Naive thymus-derived CD4-positive, alpha-beta T cell (primary cell): ENCODE measurements around the gene DCST1. TPM values are rescaled to one million over a fixed set of nuclear protein-coding genes. Genes with fewer than 3 reads are reported as not detected.
A peak's percentile ranks its signal among the peaks of the same experiment; 100 is the strongest.

Experiments used
- ATAC-seq: fragments of 150-1000 bp; cut with Tn5 transposase; 2 replicates; pipeline ENCODE4 v1.10.0; 2021; ENCODE audit warnings: mild to moderate bottlenecking, moderate library complexity
- CTCF ChIA-PET: fragments of 350-600 bp; sonication (Branson Sonifier 250); formaldehyde crosslinking; loops from one replicate; lab custom pipeline; 2021; ENCODE audit warnings: antibody characterized with exemption; lab: Charles Lee
- POLR2A ChIA-PET: fragments of 350-600 bp; sonication (Branson Sonifier 250); formaldehyde crosslinking; loops from one replicate; lab custom pipeline; 2021; ENCODE audit warnings: antibody characterized with exemption, inconsistent platforms; lab: Charles Lee
- DNase-seq, 9 donors: peaks; one replicate each; pipeline versions ENCODE4 v3.0.0 to v3.0.0-alpha.2; 2020 to 2022; ENCODE audit warnings: mixed read lengths in 1 of 9
- H3K27ac ChIP-seq: one replicate; pipeline ENCODE4 v1.7.0; 2013; ENCODE audit warnings: mild to moderate bottlenecking, low read depth, low read length, moderate library complexity
- H3K27me3 ChIP-seq, 2 donors: one replicate each; pipeline ENCODE4 v1.7.0; 2013; ENCODE audit warnings: low read length in 2 of 2, mild to moderate bottlenecking in 2 of 2, moderate library complexity in 2 of 2; ENCODE audit not compliant: control insufficient read depth in 2 of 2, insufficient read depth in 2 of 2
- H3K36me3 ChIP-seq, 3 experiments: 1 replicate in 2 of 3; 2 replicates in 1 of 3; pipeline ENCODE4 v1.7.0; 2013; ENCODE audit warnings: low read length in 3 of 3, mild to moderate bottlenecking in 3 of 3, moderate library complexity in 1 of 3; ENCODE audit not compliant: insufficient read depth in 3 of 3, control insufficient read depth in 2 of 3
- H3K4me1 ChIP-seq, 2 donors: one replicate each; pipeline ENCODE4 v1.7.0; 2013; ENCODE audit warnings: low read length in 2 of 2, mild to moderate bottlenecking in 2 of 2, moderate library complexity in 1 of 2; ENCODE audit not compliant: control insufficient read depth in 2 of 2, insufficient read depth in 2 of 2
- H3K4me3 ChIP-seq: 2 replicates; pipeline ENCODE4 v1.7.0; 2013; ENCODE audit warnings: mild to moderate bottlenecking, low read length
- H3K9me3 ChIP-seq, 3 experiments: 1 replicate in 2 of 3; 2 replicates in 1 of 3; pipeline ENCODE4 v1.7.0; 2013; ENCODE audit warnings: low read length in 3 of 3; ENCODE audit not compliant: control insufficient read depth in 2 of 3
- H3K27ac Mint-ChIP-seq, 9 donors: one replicate each; pipeline ENCODE4 v1.8.0; 2020 to 2022; ENCODE audit warnings: mixed read lengths in 9 of 9, mild to moderate bottlenecking in 8 of 9, moderate library complexity in 5 of 9, inconsistent platforms in 2 of 9
- H3K27me3 Mint-ChIP-seq, 5 donors: one replicate each; pipeline ENCODE4 v1.8.0; 2021 to 2022; ENCODE audit warnings: mixed read lengths in 5 of 5, mild to moderate bottlenecking in 1 of 5
- H3K36me3 Mint-ChIP-seq, 5 donors: one replicate each; pipeline ENCODE4 v1.8.0; 2020 to 2022; ENCODE audit warnings: mixed read lengths in 5 of 5, mild to moderate bottlenecking in 3 of 5, inconsistent platforms in 1 of 5
- H3K4me1 Mint-ChIP-seq, 7 donors: one replicate each; pipeline ENCODE4 v1.8.0; 2020 to 2022; ENCODE audit warnings: mixed read lengths in 7 of 7, mild to moderate bottlenecking in 3 of 7, inconsistent platforms in 1 of 7
- H3K4me3 Mint-ChIP-seq, 10 donors: one replicate each; pipeline ENCODE4 v1.8.0; 2020 to 2022; ENCODE audit warnings: mild to moderate bottlenecking in 10 of 10, mixed read lengths in 10 of 10, moderate library complexity in 6 of 10, inconsistent platforms in 2 of 10
- H3K9me3 Mint-ChIP-seq, 11 donors: one replicate each; pipeline ENCODE4 v1.8.0; 2020 to 2022; ENCODE audit warnings: mixed read lengths in 11 of 11, mild to moderate bottlenecking in 4 of 11, inconsistent platforms in 1 of 11, moderate library complexity in 1 of 11
- intact Hi-C, 2 donors: fragments of 100-400 bp; cut with micrococcal nuclease; formaldehyde crosslinking; loops; one replicate each; pipeline ENCODE4 v1.15.1; 2023
- polyA plus RNA-seq, 2 donors: library from polyadenylated mRNA; unstranded; fragments of 300-500 nt; fragmentation: Illumina TruSeq; gene quantifications; one replicate each; pipeline ENCODE4 v1.2.3, GENCODE V29; 2021
- total RNA-seq, 6 experiments: library from RNA in 5 of 6; stranded (reverse) in 5 of 6; gene quantifications; 1 replicate in 5 of 6; 2 replicates in 1 of 6; pipeline ENCODE4 v1.2.3 and lab custom pipeline; 2021 to 2026

The DCST1 gene
- total and polyA plus RNA-seq, 7 experiments from 2014 or later: 0.19 to 0.78 (median 0.42) TPM; not detected in 4

DNA sequence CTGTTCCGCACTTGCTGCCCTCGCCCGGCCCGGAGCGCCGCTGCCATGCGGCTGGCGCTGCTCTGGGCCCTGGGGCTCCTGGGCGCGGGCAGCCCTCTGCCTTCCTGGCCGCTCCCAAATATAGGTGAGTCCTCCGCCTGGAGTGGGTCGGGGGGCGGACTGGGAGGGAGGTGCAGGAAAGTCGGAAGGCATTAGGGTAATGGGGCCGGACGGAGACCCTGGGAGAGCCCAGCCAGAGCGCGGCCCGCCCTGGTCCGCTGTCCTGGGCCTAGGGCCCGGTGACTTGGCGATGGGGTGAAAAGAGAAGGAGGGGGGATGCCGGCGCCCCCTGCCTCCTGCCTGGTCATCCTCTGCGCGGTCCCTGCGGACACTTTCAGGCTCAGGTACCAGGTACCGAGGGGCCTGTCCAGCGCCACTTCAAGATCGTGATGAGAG, 17.7 kb downstream of the DCST1 start:
- H3K27ac ChIP-seq: peak overlapping the region; percentile 72
- H3K9me3 ChIP-seq: no peaks in the 10 kb centered on the region
- H3K36me3 ChIP-seq: peaks cover 0 to 10% (median 0%) of the 10 kb centered on the region in 3 experiments
- H3K27me3 ChIP-seq: no peaks in the 10 kb centered on the region
- Mint-ChIP-seq H3K9me3 (no peaks in the 10 kb centered on the region), H3K36me3 (peaks cover 0 to 4% (median 0%) of the 10 kb centered on the region in 5 donors), H3K4me3 (peak overlapping the region; percentile 74 to 91 (median 82)), H3K27ac (peak overlapping the region in 4 of 9 donors; percentile 20 to 63 (median 34)), H3K4me1 (peaks cover 14 to 31% (median 23%) of the 10 kb centered on the region in 7 donors), H3K27me3 (no peaks in the 10 kb centered on the region)
- peak overlapping the region; percentile 66 for H3K4me3 ChIP-seq
- POLR2A ChIA-PET: interaction anchor here (0.7 to 1.4 kb wide), 9 partner anchors 8 to 68 kb away, joined by 3 to 6 read pairs (median 3); partner anchors contain the start of gene FLAD1
- peaks cover 5 to 13% of the 10 kb centered on the region in 2 donors for H3K4me1 ChIP-seq
- CTCF ChIA-PET: interaction anchor here (0.6 to 2.6 kb wide), 13 partner anchors 8 to 49 kb away, joined by 3 to 11 read pairs (median 4); no protein-coding TSS in a partner anchor
- intact Hi-C loops: loop anchor here (1.0 to 5.0 kb wide), 6 partner anchors 34 to 779 kb away; partner anchors contain the start of genes CKS1B (in 2 of the 2) and HAX1 (in 1 of the 2)
- no peak for DNase-seq
- ATAC-seq: peak; percentile 3

GRCh38 chr1:155051777-155052398, 18.3 kb downstream of the DCST1 start:
- Mint-ChIP-seq H3K4me1 (peaks cover 14 to 31% (median 23%) of the 10 kb centered on the region in 7 donors), H3K9me3 (no peaks in the 10 kb centered on the region), H3K36me3 (peaks cover 0 to 6% (median 0%) of the 10 kb centered on the region in 5 donors), H3K27ac (peak overlapping the region in 5 of 9 donors; percentile 38 to 81 (median 63)), H3K4me3 (peak overlapping the region; percentile 74 to 91 (median 82)), H3K27me3 (no peaks in the 10 kb centered on the region)
- DNase-seq (peak in 7 of 9 donors; percentile 28 to 59 (median 40)), ATAC-seq (peak; percentile 42)
- Histone ChIP-seq H3K27me3 (no peaks in the 10 kb centered on the region), H3K9me3 (no peaks in the 10 kb centered on the region), H3K4me1 (peaks cover 5 to 13% of the 10 kb centered on the region in 2 donors), H3K27ac (peak overlapping the region; percentile 72), H3K4me3 (peak overlapping the region; percentile 66), H3K36me3 (peaks cover 0 to 13% (median 0%) of the 10 kb centered on the region in 3 experiments)
- ChIA-PET CTCF (interaction anchor here (0.6 to 3.2 kb wide), 10 partner anchors 8 to 924 kb away, joined by 3 to 11 read pairs (median 4); partner anchors contain the start of gene EFNA4), POLR2A (interaction anchor here (0.7 to 1.6 kb wide), 10 partner anchors 9 to 97 kb away, joined by 3 to 6 read pairs (median 3); partner anchors contain the start of gene FLAD1)
- intact Hi-C loops: loop anchor here (1.0 to 5.0 kb wide), 7 partner anchors 9 to 780 kb away; partner anchors contain the start of genes CKS1B (in 2 of the 2) and HAX1 (in 1 of the 2)

DNA sequence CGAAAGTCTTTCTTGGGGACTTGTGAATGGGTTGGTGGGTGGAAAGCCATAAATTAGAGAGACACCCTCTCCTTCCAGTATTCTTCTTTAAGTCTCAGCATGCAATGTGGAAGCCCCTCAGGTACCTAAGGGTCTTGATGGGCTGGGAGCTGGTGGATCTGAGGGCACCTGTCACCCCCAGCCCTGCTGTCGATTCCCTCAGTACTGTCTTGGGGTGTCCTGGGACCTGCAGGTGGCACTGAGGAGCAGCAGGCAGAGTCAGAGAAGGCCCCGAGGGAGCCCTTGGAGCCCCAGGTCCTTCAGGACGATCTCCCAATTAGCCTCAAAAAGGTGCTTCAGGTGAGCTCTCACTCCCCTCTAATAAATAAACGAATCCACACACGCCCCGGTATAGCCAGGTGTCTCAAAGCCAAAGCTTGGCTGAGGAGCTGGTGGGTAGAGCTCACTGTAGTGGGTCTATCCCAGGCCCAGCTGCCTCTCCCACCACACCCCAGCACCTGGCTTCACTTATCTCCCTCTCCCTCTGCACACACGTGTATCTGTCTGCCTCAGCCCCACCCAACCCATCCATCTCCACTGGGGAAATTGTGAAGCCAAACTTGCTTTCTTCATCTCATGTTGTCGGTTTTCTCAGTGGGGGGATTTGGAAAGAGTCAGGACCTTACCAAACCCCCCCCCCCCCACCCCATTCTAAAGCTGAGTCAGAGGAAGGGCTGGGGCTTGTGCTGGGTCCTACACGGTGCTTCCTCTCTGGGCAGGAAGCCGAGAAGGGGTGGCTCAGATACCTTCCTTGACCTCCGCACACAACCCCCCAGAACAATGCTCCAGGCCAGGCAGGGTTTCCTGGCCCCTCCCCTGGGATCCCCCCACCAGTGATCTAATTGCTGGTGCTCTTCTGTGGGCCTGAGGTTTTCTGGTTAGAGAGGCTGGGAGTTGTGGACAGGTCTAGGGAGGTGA, 19.1 kb downstream of the DCST1 start:
- Histone ChIP-seq H3K36me3 (peaks cover 0 to 13% (median 0%) of the 10 kb centered on the region in 3 experiments), H3K27ac (no peak overlapping the region), H3K4me3 (peak overlapping the region; percentile 66), H3K27me3 (no peaks in the 10 kb centered on the region), H3K9me3 (no peaks in the 10 kb centered on the region), H3K4me1 (peaks cover 5 to 13% of the 10 kb centered on the region in 2 donors)
- Mint-ChIP-seq H3K36me3 (peaks cover 0 to 6% (median 0%) of the 10 kb centered on the region in 5 donors), H3K9me3 (no peaks in the 10 kb centered on the region), H3K4me3 (peak overlapping the region; percentile 74 to 91 (median 82)), H3K4me1 (peaks cover 14 to 31% (median 23%) of the 10 kb centered on the region in 7 donors), H3K27ac (peak overlapping the region in 6 of 9 donors; percentile 34 to 76 (median 56)), H3K27me3 (no peaks in the 10 kb centered on the region)
- ChIA-PET POLR2A (interaction anchor here (0.7 to 1.6 kb wide), 9 partner anchors 8 to 98 kb away, joined by 3 to 6 read pairs (median 3); no protein-coding TSS in a partner anchor), CTCF (interaction anchor here (0.6 to 3.2 kb wide), 16 partner anchors 8 to 923 kb away, joined by 3 to 11 read pairs (median 4); partner anchors contain the start of gene EFNA4)
- intact Hi-C loops: loop anchor here (1.0 to 5.0 kb wide), 3 partner anchors 9 to 780 kb away; partner anchors contain the start of gene HAX1 (in 1 of the 2)
- no peak for ATAC-seq
- DNase-seq: peak in 3 of 9 donors; percentile 12 to 21 (median 19)

GRCh38 chr1:155053531-155054105, 20.0 kb downstream of the DCST1 start:
- H3K4me3 Mint-ChIP-seq: peak overlapping the region in 7 of 10 donors; percentile 13 to 88 (median 73)
- intact Hi-C loops: loop anchor here in 1 of 2 donors (5.0 kb wide), 2 partner anchors 36 to 781 kb away; partner anchors contain the start of gene HAX1

DNA sequence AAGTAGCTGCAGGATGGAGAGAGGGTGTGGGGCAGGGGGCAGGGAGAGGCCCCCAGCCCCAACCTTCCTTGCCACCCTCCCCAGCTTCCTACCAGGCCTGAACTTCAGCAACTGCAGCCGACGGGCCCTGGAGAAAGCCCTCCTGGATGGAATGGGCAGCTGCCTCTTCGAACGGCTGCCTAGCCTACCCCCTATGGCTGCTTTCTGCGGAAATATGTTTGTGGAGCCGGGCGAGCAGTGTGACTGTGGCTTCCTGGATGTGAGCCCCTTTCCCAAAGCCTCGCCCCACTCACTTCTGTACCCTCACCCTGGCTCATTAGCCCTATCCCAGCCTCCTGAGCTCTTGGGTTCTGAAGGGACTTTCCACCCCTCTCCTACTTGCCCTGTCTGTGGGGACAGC, 23.5 kb downstream of the DCST1 start:
- DNase-seq: no peak
- Mint-ChIP-seq H3K27ac (no peak overlapping the region), H3K4me1 (peaks cover 11 to 23% (median 19%) of the 10 kb centered on the region in 7 donors), H3K27me3 (no peaks in the 10 kb centered on the region), H3K4me3 (no peak overlapping the region), H3K9me3 (no peaks in the 10 kb centered on the region), H3K36me3 (peaks cover 0 to 6% (median 0%) of the 10 kb centered on the region in 5 donors)
- intact Hi-C loops: no loop called here
- ChIA-PET POLR2A (interaction anchor here (3.3 kb wide), 1 partner anchor 22 kb away, joined by 8 read pairs; the partner anchor contains the start of gene EFNA3), CTCF (interaction anchor here (0.5 to 13.9 kb wide), 5 partner anchors 13 to 63 kb away, joined by 3 to 138 read pairs (median 4); no protein-coding TSS in a partner anchor)
- Histone ChIP-seq H3K27me3 (no peaks in the 10 kb centered on the region), H3K36me3 (peaks cover 0 to 13% (median 0%) of the 10 kb centered on the region in 3 experiments), H3K4me1 (peaks cover 11 to 21% of the 10 kb centered on the region in 2 donors), H3K27ac (no peak overlapping the region), H3K9me3 (no peaks in the 10 kb centered on the region), H3K4me3 (no peak overlapping the region)
- ATAC-seq: no peak

More at GRCh38 chr1:155053531-155054105, 20.0 kb downstream of the DCST1 start:
- ChIA-PET CTCF (interaction anchor here (0.7 to 3.2 kb wide), 8 partner anchors 7 to 353 kb away, joined by 3 to 11 read pairs (median 4); partner anchors contain the start of gene EFNA4), POLR2A (interaction anchor here (1.3 to 2.0 kb wide), 6 partner anchors 10 to 98 kb away, joined by 3 to 6 read pairs (median 6); partner anchors contain the start of genes EFNA4 and PBXIP1)
- H3K4me1 Mint-ChIP-seq: peaks cover 14 to 31% (median 23%) of the 10 kb centered on the region in 7 donors
- H3K36me3 Mint-ChIP-seq: peaks cover 0 to 6% (median 0%) of the 10 kb centered on the region in 5 donors
- peak overlapping the region in 1 of 9 donors; percentile 58 for H3K27ac Mint-ChIP-seq
- Histone ChIP-seq H3K4me3 (no peak overlapping the region), H3K9me3 (no peaks in the 10 kb centered on the region), H3K4me1 (peaks cover 5 to 13% of the 10 kb centered on the region in 2 donors), H3K27me3 (no peaks in the 10 kb centered on the region), H3K36me3 (peaks cover 0 to 13% (median 0%) of the 10 kb centered on the region in 3 experiments), H3K27ac (no peak overlapping the region)
- no peak for DNase-seq
- no peak for ATAC-seq
- no peaks in the 10 kb centered on the region for H3K27me3 Mint-ChIP-seq
- no peaks in the 10 kb centered on the region for H3K9me3 Mint-ChIP-seq
